K562 (cell line): ENCODE measurements around the gene BRD3OS. TPM values are rescaled to one million over a fixed set of nuclear protein-coding genes. Genes with fewer than 3 reads are reported as not detected.

ENCODE experiments used
- ATAC-seq: fragments of 200-7000 bp; cut with Tn5 transposase; 3 replicates; pipeline ENCODE4 v1.9.1; 2020; ENCODE audit warnings: moderate library complexity
- BruUV-seq: library from RNA; stranded (reverse); fragments of 400-500 nt; replicated peaks from 2 replicates; lab custom pipeline; 2021; lab: Mats Ljungman, UMichigan
- CTCF ChIA-PET: fragments of 300-600 bp; formaldehyde crosslinking; extraction: SDS; loops from one replicate; lab custom pipeline; 2021; ENCODE audit warnings: low intra/inter-chr PET ratio; lab: Yijun Ruan, JAX
- POLR2A ChIA-PET: fragments of 300-600, 350-650 bp; sonication (Branson Sonifier 250); formaldehyde crosslinking; extraction: SDS; loops from one replicate; lab custom pipeline; 2021; ENCODE audit warnings: antibody characterized with exemption, inconsistent platforms; lab: Yijun Ruan, JAX
- DNase-seq, 4 experiments: peaks; one replicate each; pipeline versions ENCODE4 v3.0.0 to v3.0.0-alpha.2; 2011 to 2018; ENCODE audit warnings: low spot score in 3 of 4, mixed read lengths in 3 of 4; ENCODE audit errors: extremely low read depth in 1 of 4
- FAIRE-seq: peaks from 2 replicates; lab custom pipeline; 2011; peaks lifted over from hg19 to GRCh38; lab: Jason Lieb, UNC
- H2AFZ ChIP-seq: 2 replicates; pipeline ENCODE4 v1.6.0; 2011; ENCODE audit warnings: low read depth, low read length, control low read depth, inconsistent platforms
- H3K27ac ChIP-seq: fragments of 200-600 bp; 3 replicates; pipeline ENCODE4 v1.8.0; 2011; ENCODE audit warnings: low read depth, mild to moderate bottlenecking, control low read depth, inconsistent platforms, low read length, moderate library complexity, mixed read lengths; ENCODE audit errors: extremely low read depth
- H3K27me3 ChIP-seq, 2 experiments: fragments of 300-600 bp in 1 of 2; 2 replicates in 1 of 2; 3 replicates in 1 of 2; pipeline versions ENCODE4 v1.6.0 to v1.8.0; 2011; ENCODE audit warnings: inconsistent platforms in 2 of 2, low read length in 2 of 2, mild to moderate bottlenecking in 1 of 2, mixed read lengths in 1 of 2, moderate library complexity in 1 of 2; ENCODE audit not compliant: control insufficient read depth in 2 of 2, insufficient read depth in 2 of 2
- H3K36me3 ChIP-seq: fragments of 300-600 bp; 3 replicates; pipeline ENCODE4 v1.8.0; 2011; ENCODE audit warnings: mild to moderate bottlenecking, low read length, inconsistent platforms; ENCODE audit not compliant: control insufficient read depth, insufficient read depth
- H3K4me1 ChIP-seq, 2 experiments: fragments of 200-600 bp in 1 of 2; replicated peaks in 1 of 2; 2 replicates in 1 of 2; 3 replicates in 1 of 2; pipeline versions ENCODE4 v1.5.1 to v1.8.0; 2011; ENCODE audit warnings: inconsistent platforms in 2 of 2, low read length in 2 of 2, mild to moderate bottlenecking in 1 of 2, mixed read lengths in 1 of 2, moderate library complexity in 1 of 2; ENCODE audit not compliant: control insufficient read depth in 2 of 2, insufficient read depth in 2 of 2
- H3K4me2 ChIP-seq: 2 replicates; pipeline ENCODE4 v1.6.1; 2011; ENCODE audit warnings: low read length, control low read depth, inconsistent platforms, mixed read lengths; ENCODE audit not compliant: insufficient read depth
- H3K4me3 ChIP-seq: fragments of 200-600 bp; sonication (generic), shearing (Covaris generic); 2 replicates; pipeline ENCODE4 v1.5.1; 2016; ENCODE audit warnings: control low read depth, inconsistent platforms
- H3K79me2 ChIP-seq: fragments of 200-600 bp; 3 replicates; pipeline ENCODE4 v1.8.0; 2011; ENCODE audit warnings: low read length, inconsistent platforms; ENCODE audit not compliant: control insufficient read depth, insufficient read depth
- H3K9ac ChIP-seq, 2 experiments: 2 replicates each; pipeline versions ENCODE4 v1.6.0 to v1.6.1; 2011; ENCODE audit warnings: low read depth in 2 of 2, low read length in 2 of 2, control low read depth in 1 of 2, inconsistent platforms in 1 of 2, mild to moderate bottlenecking in 1 of 2, mixed read lengths in 1 of 2; ENCODE audit not compliant: insufficient read depth in 1 of 2
- H3K9me1 ChIP-seq: one replicate; pipeline ENCODE4 v1.6.0; 2011; ENCODE audit warnings: inconsistent platforms, mild to moderate bottlenecking, low read length, moderate library complexity; ENCODE audit not compliant: control insufficient read depth, insufficient read depth
- H3K9me3 ChIP-seq: replicated peaks from 2 replicates; pipeline ENCODE4 v1.5.1; 2011; ENCODE audit warnings: low read depth, low read length, inconsistent platforms; ENCODE audit not compliant: control insufficient read depth, insufficient read depth
- H4K20me1 ChIP-seq: replicated peaks from 2 replicates; pipeline ENCODE4 v1.6.1; 2011; ENCODE audit warnings: low read length, inconsistent platforms, mixed read lengths; ENCODE audit not compliant: control insufficient read depth, insufficient read depth
- CXXC5 ChIP-seq: fragments of 250-450 bp; sonication (Bioruptor Pico); IDR thresholded peaks from 2 replicates; pipeline ENCODE4 v1.8.0; 2022; ENCODE audit warnings: inconsistent platforms, mild to moderate bottlenecking, moderate library complexity
- DDX20 ChIP-seq: fragments of 450-650 bp; IDR thresholded peaks from 2 replicates; pipeline ENCODE4 v1.6.1; 2016; ENCODE audit warnings: missing genetic modification characterization, low read depth, mild to moderate bottlenecking, missing compliant biosample characterization, moderate library complexity
- DPF2 ChIP-seq: fragments of 450-650 bp; IDR thresholded peaks from 2 replicates; pipeline ENCODE4 v1.6.1; 2016
- ELF2 ChIP-seq: fragments of 250-450 bp; sonication (Bioruptor Pico); IDR thresholded peaks from 2 replicates; pipeline ENCODE4 v1.5.0; 2021; ENCODE audit warnings: mild to moderate bottlenecking
- HDAC1 ChIP-seq, 2 experiments: fragments of 450-650 bp; IDR thresholded peaks; 2 replicates each; pipeline ENCODE4 v1.6.1; 2016 to 2017; ENCODE audit warnings: inconsistent platforms in 1 of 2, mild to moderate bottlenecking in 1 of 2, moderate library complexity in 1 of 2
- KAT8 ChIP-seq: fragments of 450-650 bp; IDR thresholded peaks from 2 replicates; pipeline ENCODE4 v1.6.1; 2016; ENCODE audit warnings: low read depth, mild to moderate bottlenecking
- KDM1A ChIP-seq, 2 experiments: fragments of 450-650 bp; IDR thresholded peaks; 2 replicates each; pipeline ENCODE4 v1.6.1; 2016; ENCODE audit warnings: mild to moderate bottlenecking in 2 of 2
- KLF1 ChIP-seq: fragments of 450-650 bp; IDR thresholded peaks from 2 replicates; pipeline ENCODE4 v1.6.1; 2016; ENCODE audit warnings: missing genetic modification characterization, missing compliant biosample characterization
- LCOR ChIP-seq: sonication (generic); formaldehyde crosslinking; IDR thresholded peaks from 2 replicates; pipeline ENCODE4 v1.8.0; 2022; ENCODE audit warnings: mild to moderate bottlenecking, missing genetic modification reagents
- MBD1 ChIP-seq: fragments of 250-450 bp; sonication (Bioruptor Pico); IDR thresholded peaks from 2 replicates; pipeline ENCODE4 v1.8.0; 2022; ENCODE audit warnings: inconsistent platforms
- MECOM ChIP-seq: fragments of 250-450 bp; sonication (Bioruptor Pico); IDR thresholded peaks from 2 replicates; pipeline ENCODE4 v1.8.0; 2022; ENCODE audit warnings: inconsistent platforms
- MTA3 ChIP-seq: fragments of 450-650 bp; formaldehyde crosslinking; IDR thresholded peaks from 2 replicates; pipeline ENCODE4 v1.6.1; 2017; ENCODE audit warnings: mild to moderate bottlenecking, borderline replicate concordance
- PHTF2 ChIP-seq: fragments of 250-450 bp; sonication (Bioruptor Pico); IDR thresholded peaks from 2 replicates; pipeline ENCODE4 v1.5.0; 2021; ENCODE audit warnings: mild to moderate bottlenecking
- POLR2G ChIP-seq: fragments of 200-400 bp; formaldehyde crosslinking; IDR thresholded peaks from 2 replicates; pipeline ENCODE4 v1.6.1; 2017; ENCODE audit warnings: low read depth, mild to moderate bottlenecking, antibody characterized with exemption, low read length, moderate library complexity
- POLR3A ChIP-seq: IDR thresholded peaks from 2 replicates; pipeline ENCODE4 v1.6.1; 2011; ENCODE audit warnings: borderline replicate concordance, mild to moderate bottlenecking, moderate library complexity; ENCODE audit not compliant: insufficient read length, insufficient read depth; ENCODE audit errors: extremely low read depth
- RHOXF2B ChIP-seq: fragments of 250-450 bp; sonication (Bioruptor Pico); conservative IDR thresholded peaks from 2 replicates; pipeline ENCODE4 v1.5.1; 2021
- SMARCE1 ChIP-seq: fragments of 450-650 bp; IDR thresholded peaks from 2 replicates; pipeline ENCODE4 v1.7.1; 2016; ENCODE audit warnings: mild to moderate bottlenecking
- SRSF7 ChIP-seq: fragments of 200-400 bp; formaldehyde crosslinking; optimal IDR thresholded peaks from 2 replicates; pipeline ENCODE3; 2017; ENCODE audit warnings: mild to moderate bottlenecking, low read depth, low read length
- THRB ChIP-seq: fragments of 450-650 bp; formaldehyde crosslinking; conservative IDR thresholded peaks from 2 replicates; pipeline ENCODE4 v1.4.0; 2022; ENCODE audit warnings: mild to moderate bottlenecking, missing genetic modification characterization
- ZNF507 ChIP-seq: conservative IDR thresholded peaks from 2 replicates; pipeline ENCODE4 v1.6.1; 2017; ENCODE audit warnings: missing genetic modification characterization, missing compliant biosample characterization
- ZNF644 ChIP-seq: fragments of 200-800 bp; sonication (Bioruptor generic); IDR thresholded peaks from 2 replicates; pipeline ENCODE4 v1.6.1; 2016; ENCODE audit warnings: low read depth, missing genetic modification characterization, missing compliant biosample characterization
- WGBS: fragments of 100-300 bp; shearing (Covaris generic); methylation state at CpG from one replicate; pipeline ENCODE4 v1.1.6; 2016; ENCODE audit warnings: low coverage, mixed read lengths; ENCODE audit not compliant: insufficient coverage; ENCODE audit errors: missing lambda C conversion rate; 5-methylcytosine and 5-hydroxymethylcytosine counted together
- in situ Hi-C: fragments of 300-500 bp; cut with MboI; formaldehyde crosslinking; loops from 4 replicates; pipeline ENCODE4 v1.15.0; 2018; ENCODE audit warnings: inconsistent platforms, mixed read lengths
- intact Hi-C: fragments of 100-400 bp; cut with micrococcal nuclease; formaldehyde crosslinking; loops from 2 replicates; pipeline ENCODE4 v1.14.2; 2022
- polyA plus RNA-seq, 8 experiments: library from polyadenylated mRNA; depleted of rRNA in 4 of 8; stranded (reverse) in 5 of 8; unstranded in 3 of 8; fragments of >200 nt; fragmentation: Nextera tagmentation in 2 of 8; fragmentation: Illumina TruSeq in 1 of 8; extraction: Ambion mirVana in 2 of 8; extraction: Trizol in 1 of 8; gene quantifications; 2 replicates each; pipeline versions ENCODE4 v1.2.1 to v1.2.3, GENCODE V29; 2011 to 2014; ENCODE audit warnings: inconsistent platforms in 1 of 8, missing spikeins in 1 of 8
- total RNA-seq, 7 experiments: library from RNA; depleted of rRNA in 6 of 7; stranded (reverse); fragments of >200 nt in 6 of 7; fragmentation: Illumina TruSeq in 2 of 7; extraction: Trizol in 2 of 7; gene quantifications; 2 replicates each; pipeline versions ENCODE4 v1.2.1 to v1.2.3, GENCODE V29; 2011 to 2021; ENCODE audit warnings: low replicate concordance in 1 of 7

Gene BRD3OS
- total and polyA plus RNA-seq, 9 of the 15 experiments (the other 6 are each of a cell fraction or from before 2014, with no cell fraction given), result 1.1 to 8.7 (median 5.9) TPM

- TF ChIP-seq THRB, result no peak
- TF ChIP-seq KLF1 (tag), result no peak
- TF ChIP-seq ZNF507, result no peak
- no peak for TF ChIP-seq POLR2G
- TF ChIP-seq SMARCE1, result no peak
- no peak for TF ChIP-seq DPF2
Measured at GRCh38 chr9:134004881-134005280, 20.4 kb upstream of the BRD3OS start (continued).

- DNase-seq, result no peak
- POLR2A ChIA-PET, result interaction anchor here (0.6 kb wide), 2 partner anchors 54 to 1071 kb away, joined by 3 read pairs; no protein-coding TSS in a partner anchor
- TF ChIP-seq POLR3A (no peak), SRSF7 (no peak), KAT8 (no peak), MECOM (CRISPR knock-in tag) (no peak), ELF2 (CRISPR knock-in tag) (no peak), MTA3 (no peak), HDAC1 (IDR thresholded peaks at IDR 0.05) (no peak), LCOR (CRISPR knock-in tag) (no peak), PHTF2 (CRISPR knock-in tag) (no peak), KDM1A (IDR thresholded peaks at IDR 0.05) (no peak), RHOXF2B (no peak), MBD1 (CRISPR knock-in tag) (no peak), DDX20 (tag) (no peak), CXXC5 (CRISPR knock-in tag) (no peak), ZNF644 (tag) (no peak)
- TF ChIP-seq, all 486 proteins: peak for 0
- Histone ChIP-seq H3K27ac (no peak overlapping the region), H3K9me1 (no peaks in the 10 kb centered on the region), H3K9me3 (no peaks in the 10 kb centered on the region), H3K27me3 (peaks cover 25 to 53% of the 10 kb centered on the region in 2 experiments), H3K4me1 (peaks cover 0 to 3% of the 10 kb centered on the region in 2 experiments; a peak in 1 of 5 replicates), H4K20me1 (no peaks in the 10 kb centered on the region), H3K4me3 (no peak overlapping the region), H2AFZ (no peak overlapping the region), H3K79me2 (no peaks in the 10 kb centered on the region), H3K4me2 (no peak overlapping the region), H3K36me3 (no peaks in the 10 kb centered on the region), H3K9ac (peak overlapping the region in 1 of 2 experiments; percentile 35; a peak in 1 of 4 replicates)
- FAIRE-seq (no peak), ATAC-seq (no peak)
- in situ Hi-C loops (no loop called here), intact Hi-C loops (no loop called here)
- BruUV-seq, result no TSS peak
- CTCF ChIA-PET, result no interaction called here
- 0% methylated on average over 7 of the region's 8 CpGs for WGBS
Measured at GRCh38 chr9:134005381-134005780, 19.9 kb upstream of the BRD3OS start.
